NCI-H2029 treated with DMSO at 0.1 percent for 48 hours (cell line): Measurements from ENCODE around the gene NEK11.
A peak's percentile ranks its signal among the peaks of the same experiment; 100 is the strongest.

Experiments
- DNase-seq: peaks from one replicate; lab custom pipeline; 2025; lab: John Stamatoyannopoulos, UW

The NEK11 gene

GRCh38 chr3:131026321-131027151 is at the start of gene NEK11, which contains the start of gene ASTE1:
Gene NEK11 (plus strand): TSS chr3:131026877. CDS start chr3:131029709, 2,832 bp downstream.
Gene ASTE1 (minus strand): TSS chr3:131026825. CDS start chr3:131025306, 1,519 bp downstream.
- DNase-seq: peak; percentile 21

- DNase-seq: no peak
Observed at GRCh38 chr3:130979117-130979516, 47.6 kb upstream of the NEK11 start.

- DNase-seq: no peak
Observed at GRCh38 chr3:130981469-130981868, 45.2 kb upstream of the NEK11 start.

GRCh38 chr3:130990282-130990681 is 36.4 kb upstream of the NEK11 start:
- no peak for DNase-seq

GRCh38 chr3:130991126-130991525 is 35.6 kb upstream of the NEK11 start:
- no peak for DNase-seq

- no peak for DNase-seq
Observed at GRCh38 chr3:130992344-130992743, 34.3 kb upstream of the NEK11 start.

GRCh38 chr3:130997289-130997688 is 29.4 kb upstream of the NEK11 start:
- no peak for DNase-seq

GRCh38 chr3:131001071-131001470 is 25.6 kb upstream of the NEK11 start:
- no peak for DNase-seq

GRCh38 chr3:131004603-131005002 is 22.1 kb upstream of the NEK11 start:
- DNase-seq: no peak

- DNase-seq: no peak
Observed at GRCh38 chr3:131007256-131007655, 19.4 kb upstream of the NEK11 start.

GRCh38 chr3:131007782-131008181 is 18.9 kb upstream of the NEK11 start:
- no peak for DNase-seq

- DNase-seq: no peak
Observed at GRCh38 chr3:131008326-131008725, 18.4 kb upstream of the NEK11 start.

GRCh38 chr3:131009698-131010097 is 17.0 kb upstream of the NEK11 start:
- DNase-seq: no peak

- DNase-seq: no peak
Observed at GRCh38 chr3:131018970-131019369, 7.7 kb upstream of the NEK11 start.

GRCh38 chr3:131020122-131020693 is 6.5 kb upstream of the NEK11 start:
- no peak for DNase-seq

- no peak for DNase-seq
Observed at GRCh38 chr3:131025539-131025938, 1.1 kb upstream of the NEK11 start.

- DNase-seq: no peak
Observed at GRCh38 chr3:131028844-131029243, 2.2 kb downstream of the NEK11 start.

- DNase-seq: no peak
Observed at GRCh38 chr3:131031660-131032059, 5.0 kb downstream of the NEK11 start.

GRCh38 chr3:131033480-131034080 is 6.9 kb downstream of the NEK11 start:
- DNase-seq: no peak

- DNase-seq: no peak
Observed at GRCh38 chr3:131036200-131036816, 9.6 kb downstream of the NEK11 start.

GRCh38 chr3:131036986-131037385 is 10.3 kb downstream of the NEK11 start:
- DNase-seq: no peak

GRCh38 chr3:131038326-131038725 is 11.6 kb downstream of the NEK11 start:
- no peak for DNase-seq
